Measurements from ENCODE around the gene ADAMTS18. TPM values are rescaled to one million over a fixed set of nuclear protein-coding genes. Genes with fewer than 3 reads are reported as not detected.
"Not testable (repeated sequence)": the region's sequence is repeated elsewhere in the genome, so short reads cannot be mapped to it uniquely, and the experiment has no call there.

ADAMTS18 gene
- polyA plus RNA-seq (ENCODE audit: insufficient read length in 4 of 4): 1 to 10 TPM; 2.8 to 9.1 (median 4.3) TPM

DNA sequence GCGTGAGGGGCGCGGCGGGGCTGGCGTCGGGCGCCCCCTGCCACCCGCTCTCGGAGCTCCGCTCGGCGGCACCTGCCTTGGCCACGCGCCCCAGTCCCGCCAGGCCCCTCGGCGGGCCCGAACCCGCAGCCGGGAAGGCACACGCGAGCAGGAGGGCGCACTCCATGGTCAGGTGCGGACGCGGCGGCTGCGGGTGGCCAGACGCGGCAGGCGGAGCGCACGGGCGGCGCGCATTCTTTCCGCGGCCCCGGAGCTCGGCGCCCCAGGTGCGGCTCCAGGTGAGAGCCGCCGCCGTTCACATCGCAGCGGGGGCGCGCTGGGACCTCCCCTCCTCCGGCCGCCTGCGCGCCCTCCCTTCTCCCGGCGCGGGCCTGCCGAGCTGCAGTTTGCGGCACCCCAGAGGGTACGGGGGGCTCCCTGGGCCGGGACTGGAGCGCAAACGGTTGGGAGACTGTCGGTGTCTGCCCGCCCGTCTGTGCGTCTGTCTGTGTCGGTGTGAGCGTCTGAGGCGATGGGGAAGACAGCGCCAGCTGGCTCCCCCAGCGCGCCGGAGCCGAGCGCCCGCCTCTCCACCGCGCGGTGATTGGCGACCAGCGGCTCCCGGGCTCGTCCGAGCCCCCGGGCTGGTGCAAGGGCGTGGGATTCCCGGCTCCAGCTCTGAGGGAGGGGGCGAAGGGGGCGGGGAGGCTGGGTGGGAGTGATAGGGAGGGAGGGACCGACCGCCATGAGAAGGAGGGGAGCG, at the start of gene ADAMTS18:
Gene ADAMTS18, minus strand, starts transcription at position 505 of the 742 bp plus-strand sequence. Its CDS starts 339 bp downstream, at position 166.
- DNase-seq (ENCODE audit: low read depth in 4 of 4, low spot score in 3 of 4): no peak

GRCh38 chr16:77480681-77481315, 46.0 kb upstream of the ADAMTS18 start:
- DNase-seq (ENCODE audit: low read depth in 4 of 4, low spot score in 3 of 4): no peak

GRCh38 chr16:77472262-77472661, 37.4 kb upstream of the ADAMTS18 start:
- DNase-seq (ENCODE audit: low read depth in 4 of 4, low spot score in 3 of 4): no peak

DNA sequence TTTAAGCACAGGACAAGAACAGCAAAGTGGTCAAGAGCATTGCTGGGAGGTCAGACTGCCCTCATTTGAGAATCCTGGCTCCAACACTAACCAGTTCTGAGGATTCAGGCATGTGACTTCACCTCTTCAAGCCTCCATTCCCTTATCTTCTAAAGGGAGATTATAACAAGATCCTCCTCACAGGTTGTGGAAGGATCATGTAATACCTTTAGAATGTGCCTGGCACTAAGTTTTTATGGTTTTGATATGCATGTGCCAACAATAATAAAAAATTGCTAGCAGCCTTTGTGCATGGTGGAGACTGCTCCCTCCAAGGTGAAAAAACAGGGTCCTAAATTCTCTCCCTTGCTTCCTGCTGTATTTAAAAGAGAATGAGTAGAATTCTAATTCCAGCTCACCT, 36.0 kb upstream of the ADAMTS18 start:
- DNase-seq (ENCODE audit: low read depth in 4 of 4, low spot score in 3 of 4): no peak

- no peak for DNase-seq (ENCODE audit: low read depth in 4 of 4, low spot score in 3 of 4)
Observed at GRCh38 chr16:77469634-77470033, 34.8 kb upstream of the ADAMTS18 start.

GRCh38 chr16:77468831-77469230, 34.0 kb upstream of the ADAMTS18 start:
- DNase-seq (ENCODE audit: low read depth in 4 of 4, low spot score in 3 of 4): no peak

GRCh38 chr16:77467821-77468335, 33.0 kb upstream of the ADAMTS18 start:
- no peak for DNase-seq (ENCODE audit: low read depth in 4 of 4, low spot score in 3 of 4)

GRCh38 chr16:77463659-77464058, 28.8 kb upstream of the ADAMTS18 start:
- not testable (repeated sequence) for DNase-seq (ENCODE audit: low read depth in 4 of 4, low spot score in 3 of 4)

GRCh38 chr16:77462894-77463293, 28.1 kb upstream of the ADAMTS18 start:
- no peak for DNase-seq (ENCODE audit: low read depth in 4 of 4, low spot score in 3 of 4)

- DNase-seq (ENCODE audit: low read depth in 4 of 4, low spot score in 3 of 4): no peak
Observed at GRCh38 chr16:77459534-77460254, 24.9 kb upstream of the ADAMTS18 start.

DNA sequence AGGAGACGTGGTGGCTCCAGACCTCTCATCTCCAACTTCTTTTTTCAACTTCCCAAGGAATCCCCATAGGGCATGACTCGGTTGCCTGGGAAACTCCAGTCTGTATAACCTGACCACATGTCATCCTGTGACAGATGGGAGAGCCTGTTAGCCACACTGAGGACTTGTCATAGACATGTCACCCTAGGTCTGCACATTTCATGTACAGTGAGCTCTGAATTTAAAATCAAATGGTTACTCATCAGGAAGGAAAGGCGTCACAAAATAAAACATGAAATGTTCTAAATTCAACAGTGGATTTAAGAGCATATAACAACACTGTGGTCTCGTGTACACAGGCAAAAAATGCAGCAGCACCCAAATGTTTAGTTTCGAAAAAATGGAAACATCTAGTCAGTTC, 22.2 kb upstream of the ADAMTS18 start:
- no peak for DNase-seq (ENCODE audit: low read depth in 4 of 4, low spot score in 3 of 4)

GRCh38 chr16:77452243-77452642, 17.4 kb upstream of the ADAMTS18 start:
- no peak for DNase-seq (ENCODE audit: low read depth in 4 of 4, low spot score in 3 of 4)

DNA sequence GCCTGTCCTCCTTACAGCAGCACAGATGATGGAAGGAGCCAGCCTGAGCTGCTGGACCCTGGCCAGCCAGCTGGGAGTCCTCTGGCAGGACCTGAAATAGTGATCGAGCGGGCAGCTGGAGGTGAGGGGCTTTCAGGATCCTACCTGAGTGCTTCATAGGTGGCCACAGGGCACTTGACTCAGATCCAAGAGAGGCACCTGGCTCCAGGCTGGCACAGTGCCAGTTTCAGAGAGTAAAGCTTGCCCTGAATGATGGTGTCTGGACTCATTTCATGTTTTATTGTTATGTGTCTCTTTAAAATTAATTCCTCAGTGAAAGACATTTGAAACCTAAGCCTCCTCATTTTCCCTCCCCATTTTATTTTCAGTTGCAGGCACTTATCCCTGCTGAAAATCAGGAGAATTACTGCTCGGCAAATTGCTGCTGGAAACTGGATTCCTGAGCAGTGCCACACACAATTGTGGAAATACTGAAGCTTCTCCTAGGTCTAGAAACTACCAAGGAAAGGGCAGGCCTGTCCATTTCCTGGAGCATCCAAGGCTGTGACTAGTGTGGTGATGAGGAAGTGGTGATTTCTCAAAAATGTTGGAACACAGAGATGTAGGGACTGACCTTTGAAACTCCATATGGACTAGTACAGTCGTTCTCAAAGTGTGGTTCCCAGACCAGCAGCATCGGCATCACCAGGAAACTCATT, 16.1 kb upstream of the ADAMTS18 start:
- no peak for DNase-seq (ENCODE audit: low read depth in 4 of 4, low spot score in 3 of 4)

DNA sequence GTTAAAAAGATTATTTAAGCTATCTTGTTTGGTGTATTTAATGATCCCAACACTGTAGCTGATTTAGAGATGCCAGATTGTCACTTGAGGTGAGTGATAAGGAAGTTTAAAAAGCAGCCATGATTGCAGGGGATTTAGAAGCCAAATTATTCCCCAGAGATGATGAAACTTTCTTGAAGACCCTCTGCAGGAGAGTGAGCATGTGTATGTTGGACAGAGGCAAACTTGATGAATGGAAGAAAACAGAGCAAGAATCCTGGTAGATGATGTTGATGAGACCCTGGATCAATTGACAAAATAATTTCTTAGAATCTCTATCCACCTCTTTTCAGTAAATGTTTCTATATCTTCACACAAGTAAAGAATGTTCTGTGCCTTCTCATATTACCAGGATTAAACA, 14.4 kb upstream of the ADAMTS18 start:
- no peak for DNase-seq (ENCODE audit: low read depth in 4 of 4, low spot score in 3 of 4)

GRCh38 chr16:77445324-77445723, 10.5 kb upstream of the ADAMTS18 start:
- no peak for DNase-seq (ENCODE audit: low read depth in 4 of 4, low spot score in 3 of 4)

GRCh38 chr16:77444147-77444460, 9.3 kb upstream of the ADAMTS18 start:
- no peak for DNase-seq (ENCODE audit: low read depth in 4 of 4, low spot score in 3 of 4)

GRCh38 chr16:77443357-77444146, 8.7 kb upstream of the ADAMTS18 start:
- no peak for DNase-seq (ENCODE audit: low read depth in 4 of 4, low spot score in 3 of 4)

GRCh38 chr16:77442078-77442477, 7.2 kb upstream of the ADAMTS18 start:
- no peak for DNase-seq (ENCODE audit: low read depth in 4 of 4, low spot score in 3 of 4)

DNA sequence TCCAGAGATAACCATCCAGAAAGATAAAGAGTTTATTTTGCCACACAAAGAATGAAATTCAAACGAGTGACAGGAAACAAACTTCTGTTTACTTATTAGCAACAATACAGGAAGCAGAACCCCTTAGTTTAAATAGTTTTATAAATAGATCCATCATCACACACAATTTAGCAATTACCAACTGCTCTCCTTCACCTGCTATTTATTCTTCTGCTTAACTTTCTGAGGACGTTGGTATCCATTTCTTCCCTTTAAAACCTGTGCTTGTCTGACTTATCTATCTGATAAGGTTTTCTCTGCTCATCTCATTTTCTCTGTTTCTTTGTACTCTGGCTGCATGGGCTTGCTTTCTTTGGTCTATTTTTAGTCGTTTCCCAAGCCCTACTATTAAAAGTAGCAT, 4.3 kb upstream of the ADAMTS18 start:
- no peak for DNase-seq (ENCODE audit: low read depth in 4 of 4, low spot score in 3 of 4)

DNA sequence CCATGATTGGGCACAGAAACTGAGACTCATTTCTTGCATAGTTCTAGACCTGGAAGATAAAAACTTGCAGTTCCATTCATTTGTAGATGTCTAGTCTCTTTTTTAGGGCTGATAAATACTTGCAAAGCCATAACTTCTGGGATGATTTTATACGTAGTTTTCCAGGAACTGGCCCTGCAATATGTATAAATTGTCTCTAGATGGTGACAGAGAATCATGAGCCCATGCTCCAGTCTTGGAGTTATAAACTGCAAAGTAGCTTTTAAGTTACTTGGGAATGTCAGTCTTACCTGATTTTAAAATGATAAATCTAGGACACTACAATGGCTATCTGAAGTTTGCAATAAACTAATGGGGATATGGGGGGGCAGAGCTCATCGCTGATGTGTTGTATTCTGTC, 3.0 kb upstream of the ADAMTS18 start:
- no peak for DNase-seq (ENCODE audit: low read depth in 4 of 4, low spot score in 3 of 4)

Measured in left renal pelvis (tissue), 4 donors.